GM23338 (cell line): Measurements from ENCODE around the gene ADPRHL1. TPM values are rescaled to one million over a fixed set of nuclear protein-coding genes. Genes with fewer than 3 reads are reported as not detected.

Experiments
- ATAC-seq: fragments of 200-7000 bp; cut with Tn5 transposase; 3 replicates; pipeline ENCODE4 v1.9.1; 2020
- DNase-seq: peaks from one replicate; pipeline ENCODE4 v3.0.0-alpha.2; 2015; ENCODE audit warnings: low spot score
- H2AFZ ChIP-seq: fragments of 200-600 bp; sonication (generic); 2 replicates; pipeline ENCODE4 v1.8.0; 2016; ENCODE audit warnings: antibody characterized with exemption, mild to moderate bottlenecking, moderate library complexity
- H3F3A ChIP-seq: fragments of 200-600 bp; sonication (generic); replicated peaks from 2 replicates; pipeline ENCODE4 v1.8.0; 2017; ENCODE audit warnings: antibody characterized with exemption, mixed run types, low read depth
- H3K27ac ChIP-seq: fragments of 200-600 bp; sonication (generic); 2 replicates; pipeline ENCODE4 v1.6.1; 2016; ENCODE audit warnings: low read depth
- H3K27me3 ChIP-seq: fragments of 200-600 bp; sonication (generic); 2 replicates; pipeline ENCODE4 v1.8.0; 2016; ENCODE audit warnings: mild to moderate bottlenecking, mixed run types, moderate library complexity; ENCODE audit not compliant: insufficient read depth
- H3K36me3 ChIP-seq: fragments of 200-600 bp; sonication (generic); 2 replicates; pipeline ENCODE4 v1.8.0; 2016; ENCODE audit warnings: mild to moderate bottlenecking; ENCODE audit not compliant: insufficient read depth
- H3K4me1 ChIP-seq: fragments of 200-600 bp; sonication (generic); 2 replicates; pipeline ENCODE4 v1.8.0; 2016; ENCODE audit warnings: mild to moderate bottlenecking, moderate library complexity; ENCODE audit not compliant: insufficient read depth
- H3K4me2 ChIP-seq: fragments of 200-600 bp; sonication (generic); 2 replicates; pipeline ENCODE4 v1.7.1; 2017; ENCODE audit warnings: mixed run types
- H3K4me3 ChIP-seq: fragments of 200-600 bp; sonication (generic); 2 replicates; pipeline ENCODE4 v1.6.1; 2016; ENCODE audit warnings: mixed run types
- H3K79me2 ChIP-seq: fragments of 200-600 bp; sonication (generic); replicated peaks from 2 replicates; pipeline ENCODE4 v1.8.0; 2017; ENCODE audit warnings: mild to moderate bottlenecking; ENCODE audit not compliant: insufficient read depth
- H3K9me2 ChIP-seq: fragments of 200-600 bp; sonication (generic); 2 replicates; pipeline ENCODE4 v1.8.0; 2017; ENCODE audit not compliant: insufficient read depth
- H4K20me1 ChIP-seq: fragments of 200-600 bp; sonication (generic); replicated peaks from 2 replicates; pipeline ENCODE4 v1.8.0; 2017; ENCODE audit warnings: mild to moderate bottlenecking; ENCODE audit not compliant: insufficient read depth
- H3K27ac Mint-ChIP-seq: 2 replicates; pipeline ENCODE4 v1.8.0; 2020; ENCODE audit warnings: inconsistent platforms, mild to moderate bottlenecking, moderate library complexity, mixed read lengths
- H3K27me3 Mint-ChIP-seq: 3 replicates; pipeline ENCODE4 v1.8.0; 2022; ENCODE audit warnings: low read depth, mild to moderate bottlenecking, moderate library complexity, mixed read lengths, inconsistent platforms; ENCODE audit not compliant: insufficient read depth, poor library complexity
- H3K36me3 Mint-ChIP-seq: 3 replicates; pipeline ENCODE4 v1.8.0; 2021; ENCODE audit warnings: low read depth, mild to moderate bottlenecking, inconsistent platforms, moderate library complexity, mixed read lengths
- H3K4me1 Mint-ChIP-seq: 3 replicates; pipeline ENCODE4 v1.8.0; 2020; ENCODE audit warnings: mild to moderate bottlenecking, inconsistent platforms, mixed read lengths
- H3K4me3 Mint-ChIP-seq: 3 replicates; pipeline ENCODE4 v1.8.0; 2021; ENCODE audit warnings: moderate library complexity, mild to moderate bottlenecking, inconsistent platforms, mixed read lengths
- H3K9me3 Mint-ChIP-seq: 3 replicates; pipeline ENCODE4 v1.8.0; 2020; ENCODE audit warnings: moderate library complexity, mild to moderate bottlenecking, inconsistent platforms, mixed read lengths
- CREB1 ChIP-seq: fragments of 250-450 bp; sonication (Bioruptor Pico); IDR thresholded peaks from 2 replicates; pipeline ENCODE4 v1.5.0; 2020; ENCODE audit warnings: low read depth, mild to moderate bottlenecking, moderate library complexity
- CTCF ChIP-seq, 2 experiments: fragments of 200-600 bp in 1 of 2; sonication (generic) in 1 of 2; conservative IDR thresholded peaks; 2 replicates each; pipeline versions ENCODE4 v1.5.1 to v1.6.1; 2016 to 2017; ENCODE audit warnings: antibody characterized with exemption in 2 of 2, low read depth in 2 of 2, mild to moderate bottlenecking in 2 of 2, moderate library complexity in 1 of 2
- ETS1 ChIP-seq: IDR thresholded peaks from 2 replicates; pipeline ENCODE4 v1.6.1; 2016; ENCODE audit warnings: antibody characterized with exemption
- EZH2 ChIP-seq: fragments of 200-600 bp; sonication (generic); IDR thresholded peaks from one replicate; pipeline ENCODE4 v1.8.0; 2017; ENCODE audit warnings: antibody characterized with exemption, mild to moderate bottlenecking, low read depth; ENCODE audit not compliant: unreplicated experiment
- EZH2phosphoT487 ChIP-seq: fragments of 200-600 bp; sonication (generic); IDR thresholded peaks from one replicate; pipeline ENCODE4 v1.8.1; 2018; ENCODE audit warnings: antibody characterized with exemption; ENCODE audit not compliant: unreplicated experiment
- JUNB ChIP-seq: IDR thresholded peaks from one replicate; pipeline ENCODE4 v1.6.1; 2016; ENCODE audit warnings: antibody characterized with exemption; ENCODE audit not compliant: unreplicated experiment
- NANOG ChIP-seq: IDR thresholded peaks from 2 replicates; pipeline ENCODE4 v1.6.1; 2016; ENCODE audit warnings: antibody characterized with exemption, borderline replicate concordance
- POLR2AphosphoS5 ChIP-seq: IDR thresholded peaks from 2 replicates; pipeline ENCODE4 v1.6.1; 2016; ENCODE audit warnings: antibody characterized with exemption, low read depth
- REST ChIP-seq: IDR thresholded peaks from one replicate; pipeline ENCODE4 v1.6.1; 2018; ENCODE audit warnings: antibody characterized with exemption; ENCODE audit not compliant: unreplicated experiment
- STAT1 ChIP-seq: IDR thresholded peaks from one replicate; pipeline ENCODE4 v1.6.1; 2016; ENCODE audit warnings: antibody characterized with exemption; ENCODE audit not compliant: unreplicated experiment
- ZNF114 ChIP-seq: fragments of 250-450 bp; sonication (Bioruptor Pico); IDR thresholded peaks from 2 replicates; pipeline ENCODE4 v1.5.0; 2020; ENCODE audit warnings: mild to moderate bottlenecking, moderate library complexity
- ZNF331 ChIP-seq: fragments of 250-450 bp; sonication (Bioruptor Pico); IDR thresholded peaks from 2 replicates; pipeline ENCODE4 v1.5.0; 2020; ENCODE audit warnings: low read depth, mild to moderate bottlenecking, moderate library complexity
- polyA plus RNA-seq: library from polyadenylated mRNA; unstranded; fragments of >200 nt; fragmentation: Nextera tagmentation; extraction: Ambion mirVana; gene quantifications from 2 replicates; pipeline ENCODE4 v1.2.1, GENCODE V29; 2016
- total RNA-seq: library from RNA; depleted of rRNA; stranded (reverse); fragments of >200 nt; shearing (Covaris generic); gene quantifications from 2 replicates; pipeline ENCODE4 v1.2.3, GENCODE V29; 2014
- TF ChIP-seq, protein P1 (sequence below): fragments of 250-450 bp; sonication (Bioruptor Pico); IDR thresholded peaks from 2 replicates; pipeline ENCODE4 v1.5.0; 2020; ENCODE audit warnings: mild to moderate bottlenecking, moderate library complexity

The ADPRHL1 gene
- total and polyA plus RNA-seq, 2 experiments from 2014 or later, result 0.80 to 1.0 TPM

- Histone ChIP-seq H3K4me2 (no peak overlapping the region), H3K27me3 (no peaks in the 10 kb centered on the region), H3K79me2 (no peaks in the 10 kb centered on the region), H4K20me1 (no peaks in the 10 kb centered on the region), H3K9me2 (no peaks in the 10 kb centered on the region), H3K27ac (no peak overlapping the region), H2AFZ (no peak overlapping the region), H3K36me3 (no peaks in the 10 kb centered on the region), H3K4me3 (no peak overlapping the region), H3F3A (no peaks in the 10 kb centered on the region), H3K4me1 (no peaks in the 10 kb centered on the region)
- Mint-ChIP-seq H3K4me3 (no peak overlapping the region), H3K4me1 (peaks cover 3% of the 10 kb centered on the region; the same call in 1 of the 3 replicates), H3K27ac (no peak overlapping the region), H3K36me3 (no peaks in the 10 kb centered on the region), H3K27me3 (peaks cover 3% of the 10 kb centered on the region), H3K9me3 (no peaks in the 10 kb centered on the region)
- DNase-seq, result no peak
- ATAC-seq, result no peak
- TF ChIP-seq, protein P1, sequence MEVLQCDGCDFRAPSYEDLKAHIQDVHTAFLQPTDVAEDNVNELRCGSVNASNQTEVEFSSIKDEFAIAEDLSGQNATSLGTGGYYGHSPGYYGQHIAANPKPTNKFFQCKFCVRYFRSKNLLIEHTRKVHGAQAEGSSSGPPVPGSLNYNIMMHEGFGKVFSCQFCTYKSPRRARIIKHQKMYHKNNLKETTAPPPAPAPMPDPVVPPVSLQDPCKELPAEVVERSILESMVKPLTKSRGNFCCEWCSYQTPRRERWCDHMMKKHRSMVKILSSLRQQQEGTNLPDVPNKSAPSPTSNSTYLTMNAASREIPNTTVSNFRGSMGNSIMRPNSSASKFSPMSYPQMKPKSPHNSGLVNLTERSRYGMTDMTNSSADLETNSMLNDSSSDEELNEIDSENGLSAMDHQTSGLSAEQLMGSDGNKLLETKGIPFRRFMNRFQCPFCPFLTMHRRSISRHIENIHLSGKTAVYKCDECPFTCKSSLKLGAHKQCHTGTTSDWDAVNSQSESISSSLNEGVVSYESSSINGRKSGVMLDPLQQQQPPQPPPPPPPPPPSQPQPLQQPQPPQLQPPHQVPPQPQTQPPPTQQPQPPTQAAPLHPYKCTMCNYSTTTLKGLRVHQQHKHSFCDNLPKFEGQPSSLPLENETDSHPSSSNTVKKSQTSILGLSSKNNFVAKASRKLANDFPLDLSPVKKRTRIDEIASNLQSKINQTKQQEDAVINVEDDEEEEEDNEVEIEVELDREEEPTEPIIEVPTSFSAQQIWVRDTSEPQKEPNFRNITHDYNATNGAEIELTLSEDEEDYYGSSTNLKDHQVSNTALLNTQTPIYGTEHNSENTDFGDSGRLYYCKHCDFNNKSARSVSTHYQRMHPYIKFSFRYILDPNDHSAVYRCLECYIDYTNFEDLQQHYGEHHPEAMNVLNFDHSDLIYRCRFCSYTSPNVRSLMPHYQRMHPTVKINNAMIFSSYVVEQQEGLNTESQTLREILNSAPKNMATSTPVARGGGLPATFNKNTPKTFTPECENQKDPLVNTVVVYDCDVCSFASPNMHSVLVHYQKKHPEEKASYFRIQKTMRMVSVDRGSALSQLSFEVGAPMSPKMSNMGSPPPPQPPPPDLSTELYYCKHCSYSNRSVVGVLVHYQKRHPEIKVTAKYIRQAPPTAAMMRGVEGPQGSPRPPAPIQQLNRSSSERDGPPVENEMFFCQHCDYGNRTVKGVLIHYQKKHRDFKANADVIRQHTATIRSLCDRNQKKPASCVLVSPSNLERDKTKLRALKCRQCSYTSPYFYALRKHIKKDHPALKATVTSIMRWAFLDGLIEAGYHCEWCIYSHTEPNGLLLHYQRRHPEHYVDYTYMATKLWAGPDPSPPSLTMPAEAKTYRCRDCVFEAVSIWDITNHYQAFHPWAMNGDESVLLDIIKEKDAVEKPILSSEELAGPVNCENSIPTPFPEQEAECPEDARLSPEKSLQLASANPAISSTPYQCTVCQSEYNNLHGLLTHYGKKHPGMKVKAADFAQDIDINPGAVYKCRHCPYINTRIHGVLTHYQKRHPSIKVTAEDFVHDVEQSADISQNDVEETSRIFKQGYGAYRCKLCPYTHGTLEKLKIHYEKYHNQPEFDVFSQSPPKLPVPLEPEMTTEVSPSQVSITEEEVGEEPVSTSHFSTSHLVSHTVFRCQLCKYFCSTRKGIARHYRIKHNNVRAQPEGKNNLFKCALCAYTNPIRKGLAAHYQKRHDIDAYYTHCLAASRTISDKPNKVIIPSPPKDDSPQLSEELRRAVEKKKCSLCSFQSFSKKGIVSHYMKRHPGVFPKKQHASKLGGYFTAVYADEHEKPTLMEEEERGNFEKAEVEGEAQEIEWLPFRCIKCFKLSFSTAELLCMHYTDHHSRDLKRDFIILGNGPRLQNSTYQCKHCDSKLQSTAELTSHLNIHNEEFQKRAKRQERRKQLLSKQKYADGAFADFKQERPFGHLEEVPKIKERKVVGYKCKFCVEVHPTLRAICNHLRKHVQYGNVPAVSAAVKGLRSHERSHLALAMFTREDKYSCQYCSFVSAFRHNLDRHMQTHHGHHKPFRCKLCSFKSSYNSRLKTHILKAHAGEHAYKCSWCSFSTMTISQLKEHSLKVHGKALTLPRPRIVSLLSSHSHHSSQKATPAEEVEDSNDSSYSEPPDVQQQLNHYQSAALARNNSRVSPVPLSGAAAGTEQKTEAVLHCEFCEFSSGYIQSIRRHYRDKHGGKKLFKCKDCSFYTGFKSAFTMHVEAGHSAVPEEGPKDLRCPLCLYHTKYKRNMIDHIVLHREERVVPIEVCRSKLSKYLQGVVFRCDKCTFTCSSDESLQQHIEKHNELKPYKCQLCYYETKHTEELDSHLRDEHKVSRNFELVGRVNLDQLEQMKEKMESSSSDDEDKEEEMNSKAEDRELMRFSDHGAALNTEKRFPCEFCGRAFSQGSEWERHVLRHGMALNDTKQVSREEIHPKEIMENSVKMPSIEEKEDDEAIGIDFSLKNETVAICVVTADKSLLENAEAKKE, result no peak
- no peak for TF ChIP-seq EZH2
- TF ChIP-seq CREB1 (CRISPR knock-in tag), result no peak
- no peak for TF ChIP-seq POLR2AphosphoS5
- TF ChIP-seq NANOG, result no peak
- no peak for TF ChIP-seq REST
- TF ChIP-seq CTCF (conservative IDR thresholded peaks at IDR 0.05; ENCODE audit: low read depth in 2 of 2), result no peak
- no peak for TF ChIP-seq EZH2phosphoT487
- no peak for TF ChIP-seq ZNF331 (CRISPR knock-in tag)
- no peak for TF ChIP-seq ZNF114 (CRISPR knock-in tag)
- no peak for TF ChIP-seq JUNB
- no peak for TF ChIP-seq ETS1
- TF ChIP-seq STAT1, result no peak
These were observed 22.7 kb downstream of the ADPRHL1 start for GRCh38 chr13:113430378-113431110.
